AG04449 (cell line): ENCODE data around the gene RASGEF1C.

Experiments used
- CTCF ChIA-PET: fragments of 350-600 bp; formaldehyde crosslinking; extraction: SDS; loops from one replicate; lab custom pipeline; 2021; ENCODE audit warnings: antibody characterized with exemption; lab: Yijun Ruan, JAX
- POLR2A ChIA-PET: fragments of 400-600, 350-600 bp; formaldehyde crosslinking; extraction: SDS; loops from one replicate; lab custom pipeline; 2020; ENCODE audit warnings: antibody characterized with exemption, inconsistent platforms; lab: Yijun Ruan, JAX
- DNase-seq: peaks from one replicate; pipeline ENCODE4 v3.0.0-alpha.2; 2010; ENCODE audit warnings: low read depth, low spot score
- H3K4me3 ChIP-seq: 2 replicates; pipeline ENCODE4 v1.5.1; 2011; ENCODE audit warnings: low read depth, mild to moderate bottlenecking, control low read depth, low read length
- TF ChIP-seq, protein P1 (sequence below): IDR thresholded peaks from one replicate; pipeline ENCODE4 v1.5.1; 2011; ENCODE audit warnings: mild to moderate bottlenecking, moderate library complexity, low read length, control low read depth, inconsistent platforms; ENCODE audit not compliant: insufficient read depth; ENCODE audit errors: missing control alignments

RASGEF1C gene

DNA sequence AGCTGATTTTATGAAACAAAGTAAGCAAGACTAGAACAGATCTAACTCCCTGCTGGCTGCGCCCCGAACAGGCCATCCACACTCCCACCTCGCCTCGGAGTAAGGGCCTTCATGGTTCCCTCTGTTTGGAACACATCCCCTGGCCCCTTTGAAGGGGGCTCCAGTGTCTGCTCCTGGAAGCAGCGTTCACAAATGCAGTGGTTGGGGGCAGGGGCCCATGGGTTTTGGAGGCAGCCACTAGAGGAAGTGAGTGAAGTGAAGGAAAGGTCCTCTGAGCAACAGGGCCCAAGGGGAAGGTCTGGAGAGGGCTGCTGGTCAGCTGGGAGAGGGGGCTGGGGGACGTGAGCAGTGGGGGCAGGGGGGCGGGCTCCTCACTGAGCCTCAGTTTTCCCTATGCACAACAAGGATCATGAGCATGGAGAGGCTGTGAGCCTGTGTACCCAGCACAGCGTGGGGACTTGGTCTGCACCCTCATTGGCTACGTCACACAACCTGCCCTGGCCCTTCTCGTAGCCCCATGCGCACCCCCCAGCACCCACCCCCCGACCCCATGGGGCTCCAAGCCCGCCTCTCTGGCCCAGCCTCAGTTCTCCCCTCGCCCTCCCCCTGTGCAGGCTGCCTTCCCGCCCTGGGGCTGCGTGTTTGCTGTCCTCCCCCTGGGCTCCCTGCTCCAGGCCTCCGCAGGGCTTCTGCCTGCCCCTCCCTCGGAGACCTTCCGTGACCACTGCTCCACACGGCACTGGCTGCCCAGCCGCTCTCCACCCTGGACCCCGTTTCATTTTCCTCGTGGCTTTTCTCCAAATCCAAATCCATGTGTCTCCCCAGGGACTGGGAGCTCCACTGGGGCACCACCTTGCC, 39.5 kb downstream of the RASGEF1C start:
- ChIA-PET POLR2A (no interaction called here), CTCF (no interaction called here)
- TF ChIP-seq, protein P1, sequence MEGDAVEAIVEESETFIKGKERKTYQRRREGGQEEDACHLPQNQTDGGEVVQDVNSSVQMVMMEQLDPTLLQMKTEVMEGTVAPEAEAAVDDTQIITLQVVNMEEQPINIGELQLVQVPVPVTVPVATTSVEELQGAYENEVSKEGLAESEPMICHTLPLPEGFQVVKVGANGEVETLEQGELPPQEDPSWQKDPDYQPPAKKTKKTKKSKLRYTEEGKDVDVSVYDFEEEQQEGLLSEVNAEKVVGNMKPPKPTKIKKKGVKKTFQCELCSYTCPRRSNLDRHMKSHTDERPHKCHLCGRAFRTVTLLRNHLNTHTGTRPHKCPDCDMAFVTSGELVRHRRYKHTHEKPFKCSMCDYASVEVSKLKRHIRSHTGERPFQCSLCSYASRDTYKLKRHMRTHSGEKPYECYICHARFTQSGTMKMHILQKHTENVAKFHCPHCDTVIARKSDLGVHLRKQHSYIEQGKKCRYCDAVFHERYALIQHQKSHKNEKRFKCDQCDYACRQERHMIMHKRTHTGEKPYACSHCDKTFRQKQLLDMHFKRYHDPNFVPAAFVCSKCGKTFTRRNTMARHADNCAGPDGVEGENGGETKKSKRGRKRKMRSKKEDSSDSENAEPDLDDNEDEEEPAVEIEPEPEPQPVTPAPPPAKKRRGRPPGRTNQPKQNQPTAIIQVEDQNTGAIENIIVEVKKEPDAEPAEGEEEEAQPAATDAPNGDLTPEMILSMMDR = no peak
- H3K4me3 ChIP-seq = no peak overlapping the region
- no peak for DNase-seq

DNA sequence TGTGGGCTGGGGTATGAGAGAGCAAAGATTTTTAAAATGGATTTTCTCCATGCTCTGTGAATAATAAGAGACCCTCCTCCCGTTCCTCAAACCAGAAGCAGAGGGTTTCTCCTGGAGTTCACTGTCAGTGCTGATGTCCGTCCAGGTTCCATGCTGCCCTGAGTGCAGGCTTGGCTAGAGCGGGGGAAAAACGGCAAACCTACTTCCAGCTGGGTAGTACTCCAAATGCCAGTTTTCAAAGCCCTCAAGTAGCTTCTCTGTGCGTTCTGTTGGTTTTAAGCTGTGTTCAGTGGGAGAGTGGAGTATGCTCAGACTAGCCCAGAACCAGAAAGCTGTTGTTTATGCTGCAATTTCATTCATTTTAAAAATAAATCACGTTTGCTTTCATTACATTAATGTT, 40.3 kb downstream of the RASGEF1C start:
- TF ChIP-seq, protein P1 = no peak
- ChIA-PET CTCF (no interaction called here), POLR2A (no interaction called here)
- no peak overlapping the region for H3K4me3 ChIP-seq
- DNase-seq = no peak

DNA sequence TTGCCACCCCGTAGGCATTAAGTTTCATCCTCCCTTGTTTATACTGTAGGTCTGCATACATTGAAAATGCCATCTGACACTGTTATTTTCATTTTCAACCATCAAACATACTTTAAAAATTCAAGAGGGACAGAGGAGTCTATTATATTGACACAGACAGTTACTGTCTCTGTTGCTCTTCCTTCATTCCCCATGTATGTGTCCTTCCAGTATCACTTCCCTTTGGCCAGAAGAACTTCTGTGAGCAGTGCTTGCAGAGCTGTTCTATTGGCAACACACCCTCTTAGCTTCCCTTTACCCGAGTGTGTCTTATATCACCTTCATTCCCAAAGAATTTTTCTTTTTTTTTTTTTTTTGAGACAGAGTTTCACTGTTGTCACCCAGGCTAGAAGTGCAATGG, 42.8 kb downstream of the RASGEF1C start:
- CTCF ChIA-PET = no interaction called here
- DNase-seq = no peak
- TF ChIP-seq, protein P1 = no peak
- POLR2A ChIA-PET = no interaction called here
- no peak overlapping the region for H3K4me3 ChIP-seq

DNA sequence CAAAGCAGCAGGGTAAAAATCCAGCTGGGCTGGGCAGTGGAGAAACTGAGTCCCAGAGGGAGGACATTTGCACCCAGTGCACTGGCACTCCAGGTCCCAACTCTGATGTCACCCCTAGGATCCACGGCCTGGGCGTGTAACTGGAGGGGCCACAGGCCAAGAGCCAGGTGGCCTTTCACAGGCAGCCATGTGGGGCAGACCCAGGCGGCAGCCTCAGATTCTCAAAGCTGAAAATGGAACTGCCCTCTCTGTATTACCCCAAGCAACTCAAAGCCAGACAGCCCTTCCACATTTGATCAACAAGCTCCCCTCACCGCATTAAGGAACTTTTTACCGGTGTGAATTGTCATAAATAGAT, 46.7 kb downstream of the RASGEF1C start:
- no peak overlapping the region for H3K4me3 ChIP-seq
- CTCF ChIA-PET = no interaction called here
- TF ChIP-seq, protein P1 = no peak
- DNase-seq = no peak
- POLR2A ChIA-PET = no interaction called here

DNA sequence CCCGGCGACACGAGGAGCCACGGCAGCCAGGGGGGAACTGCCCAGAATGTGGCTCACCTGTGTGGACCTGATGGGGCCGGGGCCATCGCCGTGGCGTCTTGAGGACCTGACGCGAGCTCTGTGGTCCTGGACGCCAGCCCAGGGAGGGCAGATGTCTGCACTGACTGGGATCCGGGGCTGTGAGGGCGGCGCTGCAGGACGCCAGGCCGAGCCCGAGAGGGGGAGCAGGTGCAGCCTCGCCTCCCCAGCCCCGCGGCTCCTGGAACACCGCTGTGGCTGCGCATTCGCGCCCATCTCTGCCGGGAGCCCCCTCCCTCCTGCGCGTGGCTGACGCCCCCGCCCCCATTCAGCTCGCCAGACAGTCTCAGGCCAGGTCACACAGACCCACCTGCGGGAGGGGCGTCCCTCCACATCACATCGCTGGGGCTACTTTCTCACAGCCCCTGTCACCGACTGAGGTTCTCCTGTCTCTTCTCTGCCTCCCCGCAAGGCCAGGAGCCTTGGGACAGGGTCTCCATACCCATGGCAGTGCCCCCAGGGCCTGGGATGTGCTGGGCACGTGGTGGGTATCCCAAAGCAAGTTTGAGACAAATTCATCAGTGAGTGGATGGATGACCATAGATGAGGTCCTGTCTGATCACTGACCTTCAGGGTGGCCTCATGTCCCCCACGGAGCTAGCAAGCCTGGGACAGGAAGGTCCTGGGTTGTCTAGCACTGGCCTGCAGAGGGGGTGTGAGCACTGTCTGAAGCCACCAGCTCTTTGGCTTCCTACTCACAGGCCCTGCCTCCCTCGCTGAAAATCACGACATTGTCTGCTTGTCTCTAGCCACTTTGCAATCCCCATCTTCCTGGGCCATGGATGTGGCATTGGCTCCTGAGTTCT, 47.3 kb downstream of the RASGEF1C start:
- TF ChIP-seq, protein P1 = no peak
- CTCF ChIA-PET = no interaction called here
- no peak overlapping the region for H3K4me3 ChIP-seq
- DNase-seq = no peak
- POLR2A ChIA-PET = no interaction called here

DNA sequence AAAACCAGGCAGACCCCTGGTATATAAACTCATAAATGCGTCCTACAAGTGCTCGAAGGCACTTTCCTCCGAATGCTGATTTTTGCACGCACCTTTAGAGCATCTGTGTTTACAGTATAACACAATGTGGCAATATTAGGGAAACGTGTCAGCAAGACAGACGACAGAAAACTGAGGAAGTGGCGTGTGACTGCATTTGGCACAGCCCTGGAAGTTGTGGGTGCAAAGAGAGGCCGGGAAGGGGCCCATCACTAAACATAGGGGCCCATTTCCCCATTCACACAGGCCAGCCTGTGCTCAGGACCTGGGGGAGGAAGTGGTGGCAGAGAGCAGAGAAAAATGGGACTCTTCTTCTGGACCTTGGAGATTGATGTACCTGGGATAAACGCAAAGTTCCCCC, 48.2 kb downstream of the RASGEF1C start:
- ChIA-PET POLR2A (no interaction called here), CTCF (no interaction called here)
- DNase-seq = no peak
- H3K4me3 ChIP-seq = no peak overlapping the region
- TF ChIP-seq, protein P1 = no peak
